Liver (tissue), 2 donors: Measurements from ENCODE around the gene RGL1.

Experiments used
- CTCF ChIP-seq: fragments of 150-350 bp; IDR thresholded peaks from 2 replicates; pipeline ENCODE4 v1.5.1; 2017; ENCODE audit warnings: improper control_type of control experiment, low read depth, low read length; ENCODE audit not compliant: missing input control
- REST ChIP-seq: IDR thresholded peaks from 2 replicates; pipeline ENCODE4 v1.6.1; 2016; ENCODE audit warnings: antibody characterized with exemption, mild to moderate bottlenecking
- YY1 ChIP-seq: IDR thresholded peaks from 2 replicates; pipeline ENCODE4 v1.6.1; 2016; ENCODE audit warnings: antibody characterized with exemption, mild to moderate bottlenecking
- donor health status: healthy.

GRCh38 chr1:183844806-183845205, 39.9 kb downstream of the RGL1 start:
- no peak for TF ChIP-seq CTCF
- no peak for TF ChIP-seq REST
- no peak for TF ChIP-seq YY1
